GM12872 (cell line): ENCODE data around the gene NEK1.

Experiments
- CTCF ChIP-seq: IDR thresholded peaks from 3 replicates; pipeline ENCODE4 v1.5.1; 2011; ENCODE audit warnings: low read depth, mild to moderate bottlenecking, low read length, moderate library complexity; ENCODE audit not compliant: insufficient read depth

The NEK1 gene

GRCh38 chr4:169626331-169627282 lies 14.2 kb upstream of the NEK1 start:
- no peak for TF ChIP-seq CTCF

GRCh38 chr4:169625886-169626285 lies 13.5 kb upstream of the NEK1 start:
- no peak for TF ChIP-seq CTCF

- TF ChIP-seq CTCF: no peak
Observed at GRCh38 chr4:169622566-169622965, 10.2 kb upstream of the NEK1 start.

GRCh38 chr4:169621731-169622492 lies 9.5 kb upstream of the NEK1 start:
- no peak for TF ChIP-seq CTCF

GRCh38 chr4:169620880-169621248 lies 8.5 kb upstream of the NEK1 start:
- no peak for TF ChIP-seq CTCF

- TF ChIP-seq CTCF: no peak; the same call in 2 of the 3 replicates
Observed at GRCh38 chr4:169619958-169620879, 7.8 kb upstream of the NEK1 start, which contains the start of gene CLCN3. Gene CLCN3, plus strand, starts transcription at chr4:169620578. Its CDS starts 15,351 bp downstream, at chr4:169635929.
